Adrenal gland (tissue), 12 donors: ENCODE results near the gene ASMT. TPM values are rescaled to one million over a fixed set of nuclear protein-coding genes. Genes with fewer than 3 reads are reported as not detected.
"Not testable (repeated sequence)": the region's sequence is repeated elsewhere in the genome, so short reads cannot be mapped to it uniquely, and the experiment has no call there.

Experiments used
- DNase-seq, 7 donors: peaks; one replicate each; pipeline ENCODE4 v3.0.0-alpha.2; 2019 to 2020
- H3K27ac ChIP-seq, 5 donors: fragments of 200-600 bp; sonication (generic) in 4 of 5; 1 replicate in 3 of 5; 2 replicates in 2 of 5; pipeline versions ENCODE4 v1.5.1 to v1.8.0; 2016 to 2020; ENCODE audit warnings: mild to moderate bottlenecking in 1 of 5
- H3K27me3 ChIP-seq: fragments of 200-600 bp; 2 replicates; pipeline ENCODE4 v1.8.0; 2021
- H3K36me3 ChIP-seq, 2 donors: fragments of 200-600 bp; replicated peaks in 1 of 2; 1 replicate in 1 of 2; 2 replicates in 1 of 2; pipeline versions ENCODE4 v1.5.1 to v1.8.0; 2018 to 2022
- H3K4me1 ChIP-seq, 2 donors: fragments of 200-600 bp; replicated peaks in 1 of 2; 1 replicate in 1 of 2; 2 replicates in 1 of 2; pipeline versions ENCODE4 v1.5.1 to v1.8.0; 2018 to 2021
- H3K4me3 ChIP-seq, 4 donors: fragments of 200-600 bp; sonication (generic) in 3 of 4; one replicate each; pipeline ENCODE4 v1.5.1; 2016 to 2018
- H3K9me3 ChIP-seq, 3 donors: fragments of 200-600 bp; sonication (generic) in 1 of 3; replicated peaks in 1 of 3; 1 replicate in 2 of 3; 2 replicates in 1 of 3; pipeline versions ENCODE4 v1.5.1 to v1.8.0; 2016 to 2021
- CTCF ChIP-seq, 6 experiments: fragments of 450-650 bp in 4 of 6; fragments of 200-600 bp in 2 of 6; sonication (generic) in 1 of 6; IDR thresholded peaks; 1 replicate in 5 of 6; 2 replicates in 1 of 6; pipeline versions ENCODE4 v1.5.1 to v1.8.0; 2016 to 2021; ENCODE audit warnings: antibody characterized with exemption in 6 of 6, mild to moderate bottlenecking in 2 of 6, moderate library complexity in 1 of 6
- POLR2A ChIP-seq, 2 donors: fragments of 450-650 bp; IDR thresholded peaks; one replicate each; pipeline ENCODE4 v1.6.1; 2017; ENCODE audit warnings: antibody characterized with exemption in 2 of 2, mild to moderate bottlenecking in 2 of 2, moderate library complexity in 1 of 2
- WGBS, 4 donors: extraction: QIAGEN DNeasy Blood & Tissue Kit in 2 of 4; methylation state at CpG; one replicate each; pipeline versions ENCODE4 v1.1.5 to v1.1.7; 2013 to 2017; 5-methylcytosine and 5-hydroxymethylcytosine counted together
- intact Hi-C, 2 donors: fragments of 100-400 bp; cut with DNase I; formaldehyde crosslinking; loops; one replicate each; pipeline versions ENCODE4 v1.14.1 to v1.15.0; 2022 to 2023
- polyA plus RNA-seq, 3 donors: library from polyadenylated mRNA; stranded (reverse); fragments of 200-250 nt in 2 of 3; fragments of 350-450 nt in 1 of 3; fragmentation: Illumina TruSeq in 1 of 3; extraction: RNeasy Lipid Tissue Mini Kit (QIAGEN cat#74804) in 1 of 3; gene quantifications; one replicate each; pipeline ENCODE4 v1.2.3, GENCODE V29; 2013 to 2014
- total RNA-seq, 9 donors: library from RNA; depleted of rRNA in 4 of 9; stranded (reverse); fragments of >200 nt in 4 of 9; fragments of 120-200 nt in 1 of 9; fragmentation: NEBNext Ultra II Directional in 1 of 9; extraction: Animal tissue kit (Norgen Biotek cat#: 25700) in 1 of 9; gene quantifications; one replicate each; pipeline versions ENCODE4 v1.1.0 to v1.2.4, GENCODE V29; 2013 to 2023
- donor health status: healthy with polysubstance abuse.
- donor health status: Bipolar disorder and iron deficiency.
- donor health status: DM: yes; HTN: yes; CAD: no.
- donor health status: DM: no; HTN: no; CAD: no.
- donor health status: DM: no; HTN: no; CAD: no.
- donor health status: DM: yes; HTN: yes; CAD: no.

ASMT gene
- total and polyA plus RNA-seq, 12 donors = 0.18 to 6.7 (median 0.74) TPM; not detected in 5

DNA sequence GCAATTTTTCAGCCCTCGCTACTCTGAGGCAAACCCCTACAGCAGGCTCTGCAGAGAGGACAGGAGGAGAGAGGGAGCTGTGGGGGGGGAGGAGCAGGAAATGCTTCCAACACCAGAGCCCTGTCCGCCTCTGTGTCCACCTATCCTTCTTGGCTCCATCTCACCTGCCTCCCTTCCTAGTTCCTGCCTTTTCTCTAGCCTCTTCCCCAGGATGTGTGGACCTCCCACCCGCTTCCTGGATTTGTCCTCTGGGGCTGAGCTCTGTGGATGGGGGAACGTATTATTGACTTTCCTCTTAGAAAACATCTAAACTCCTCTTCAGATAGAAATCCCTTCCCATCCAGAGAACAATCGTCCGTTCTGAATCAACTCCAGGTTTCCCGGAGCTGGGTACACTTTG is 14.4 kb downstream of the ASMT start:
- H3K36me3 ChIP-seq = no peaks in the 10 kb centered on the region
- intact Hi-C loops = no loop called here
- no peaks in the 10 kb centered on the region for H3K27me3 ChIP-seq
- WGBS, 4 donors = 80 to 88% (median 83%) methylated on average over 7 of the region's 7 CpGs
- no peak for TF ChIP-seq CTCF (IDR thresholded peaks at IDR 0.05)
- TF ChIP-seq POLR2A (IDR thresholded peaks at IDR 0.05) = no peak
- H3K27ac ChIP-seq = no peak overlapping the region
- H3K4me3 ChIP-seq = no peak overlapping the region
- H3K4me1 ChIP-seq = no peaks in the 10 kb centered on the region
- DNase-seq = no peak
- no peaks in the 10 kb centered on the region for H3K9me3 ChIP-seq

GRCh38 chrX:1646009-1646408 is 31.1 kb downstream of the ASMT start:
- peaks cover 0 to 7% (median 0%) of the 10 kb centered on the region in 3 donors for H3K9me3 ChIP-seq
- H3K4me1 ChIP-seq = no peaks in the 10 kb centered on the region
- H3K36me3 ChIP-seq = no peaks in the 10 kb centered on the region
- TF ChIP-seq POLR2A (IDR thresholded peaks at IDR 0.05) = no peak
- no peak for TF ChIP-seq CTCF (IDR thresholded peaks at IDR 0.05)
- intact Hi-C loops = loop anchor here in 1 of 2 donors (10.0 kb wide), 1 partner anchor 959 kb away; no protein-coding TSS in a partner anchor
- no peak overlapping the region for H3K4me3 ChIP-seq
- H3K27me3 ChIP-seq = no peaks in the 10 kb centered on the region
- H3K27ac ChIP-seq = no peak overlapping the region
- DNase-seq = no peak

- no peak overlapping the region for H3K4me3 ChIP-seq
- H3K27me3 ChIP-seq = no peaks in the 10 kb centered on the region
- intact Hi-C loops = loop anchor here (5.0 to 10.0 kb wide), 3 partner anchors 192 to 955 kb away; no protein-coding TSS in a partner anchor
- no peaks in the 10 kb centered on the region for H3K36me3 ChIP-seq
- DNase-seq = no peak
- H3K4me1 ChIP-seq = no peaks in the 10 kb centered on the region
- H3K27ac ChIP-seq = no peak overlapping the region
- WGBS, 4 donors = 22 to 37% (median 26%) methylated on average over 8 of the region's 8 CpGs
- peaks cover 0 to 7% (median 0%) of the 10 kb centered on the region in 3 donors for H3K9me3 ChIP-seq
- TF ChIP-seq POLR2A (IDR thresholded peaks at IDR 0.05) = no peak
- TF ChIP-seq CTCF (IDR thresholded peaks at IDR 0.05) = no peak
Measured at GRCh38 chrX:1649621-1650020, 34.8 kb downstream of the ASMT start.

GRCh38 chrX:1652011-1652811 is 37.4 kb downstream of the ASMT start:
- intact Hi-C loops = loop anchor here in 1 of 2 donors (5.0 kb wide), 2 partner anchors 195 to 940 kb away; no protein-coding TSS in a partner anchor
- DNase-seq = peak in 6 of 7 donors; percentile 15 to 62 (median 34)
- not testable (repeated sequence) for H3K36me3 ChIP-seq, H3K4me1 ChIP-seq, H3K27me3 ChIP-seq, H3K4me3 ChIP-seq, H3K9me3 ChIP-seq, H3K27ac ChIP-seq
- peak; percentile 63 to 72 (median 68) for TF ChIP-seq CTCF (IDR thresholded peaks at IDR 0.05)
- 55 to 67% (median 59%) methylated on average over 21 to 25 of the region's 25 CpGs for WGBS, 4 donors
